ENCODE measurements around the gene EPHB6.

DNA sequence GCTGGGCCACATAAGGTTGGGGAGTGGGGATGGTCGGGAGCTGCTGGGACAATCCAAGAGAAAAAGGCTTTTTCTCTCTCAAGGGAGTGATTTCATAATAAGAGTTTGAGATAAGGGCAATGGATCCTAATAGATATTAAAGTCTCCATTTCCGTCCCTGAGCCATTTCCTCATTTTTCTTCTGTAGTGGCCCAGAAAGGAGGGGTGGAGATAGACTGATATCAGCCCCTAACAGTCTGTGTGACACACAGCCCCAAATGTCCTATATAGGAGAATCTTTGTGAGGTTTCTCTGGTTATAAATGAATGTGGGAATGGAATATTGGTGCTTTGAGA lies 48.9 kb upstream of the EPHB6 start:
- no peak for TF ChIP-seq ZBTB33 (IDR thresholded peaks at IDR 0.05; ENCODE audit: borderline replicate concordance, low read depth)
- TF ChIP-seq EP300 (IDR thresholded peaks at IDR 0.05; ENCODE audit: borderline replicate concordance in 1 of 2, low read depth in 1 of 2, low read length in 1 of 2): no peak
- TF ChIP-seq POLR2AphosphoS5 (IDR thresholded peaks at IDR 0.05; ENCODE audit: low read depth, low read length): no peak
- no peak for TF ChIP-seq RAD21 (IDR thresholded peaks at IDR 0.05; ENCODE audit: low read length)
- TF ChIP-seq SMC3 (IDR thresholded peaks at IDR 0.05; ENCODE audit: low read depth, low read length): no peak
- TF ChIP-seq, protein P1, sequence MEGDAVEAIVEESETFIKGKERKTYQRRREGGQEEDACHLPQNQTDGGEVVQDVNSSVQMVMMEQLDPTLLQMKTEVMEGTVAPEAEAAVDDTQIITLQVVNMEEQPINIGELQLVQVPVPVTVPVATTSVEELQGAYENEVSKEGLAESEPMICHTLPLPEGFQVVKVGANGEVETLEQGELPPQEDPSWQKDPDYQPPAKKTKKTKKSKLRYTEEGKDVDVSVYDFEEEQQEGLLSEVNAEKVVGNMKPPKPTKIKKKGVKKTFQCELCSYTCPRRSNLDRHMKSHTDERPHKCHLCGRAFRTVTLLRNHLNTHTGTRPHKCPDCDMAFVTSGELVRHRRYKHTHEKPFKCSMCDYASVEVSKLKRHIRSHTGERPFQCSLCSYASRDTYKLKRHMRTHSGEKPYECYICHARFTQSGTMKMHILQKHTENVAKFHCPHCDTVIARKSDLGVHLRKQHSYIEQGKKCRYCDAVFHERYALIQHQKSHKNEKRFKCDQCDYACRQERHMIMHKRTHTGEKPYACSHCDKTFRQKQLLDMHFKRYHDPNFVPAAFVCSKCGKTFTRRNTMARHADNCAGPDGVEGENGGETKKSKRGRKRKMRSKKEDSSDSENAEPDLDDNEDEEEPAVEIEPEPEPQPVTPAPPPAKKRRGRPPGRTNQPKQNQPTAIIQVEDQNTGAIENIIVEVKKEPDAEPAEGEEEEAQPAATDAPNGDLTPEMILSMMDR (IDR thresholded peaks at IDR 0.05): no peak
- no peak for TF ChIP-seq TCF12 (IDR thresholded peaks at IDR 0.05)
- no peak for TF ChIP-seq YY1 (IDR thresholded peaks at IDR 0.05; ENCODE audit: low read depth)
- TF ChIP-seq SIN3A (IDR thresholded peaks at IDR 0.05; ENCODE audit: borderline replicate concordance, low read depth, low read length): no peak
- TF ChIP-seq EZH2phosphoT487 (IDR thresholded peaks at IDR 0.05; ENCODE audit: borderline replicate concordance, low read depth): no peak
- TF ChIP-seq, protein P2, sequence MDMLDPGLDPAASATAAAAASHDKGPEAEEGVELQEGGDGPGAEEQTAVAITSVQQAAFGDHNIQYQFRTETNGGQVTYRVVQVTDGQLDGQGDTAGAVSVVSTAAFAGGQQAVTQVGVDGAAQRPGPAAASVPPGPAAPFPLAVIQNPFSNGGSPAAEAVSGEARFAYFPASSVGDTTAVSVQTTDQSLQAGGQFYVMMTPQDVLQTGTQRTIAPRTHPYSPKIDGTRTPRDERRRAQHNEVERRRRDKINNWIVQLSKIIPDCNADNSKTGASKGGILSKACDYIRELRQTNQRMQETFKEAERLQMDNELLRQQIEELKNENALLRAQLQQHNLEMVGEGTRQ (IDR thresholded peaks at IDR 0.05; ENCODE audit: borderline replicate concordance, low read depth, low read length): no peak
- no peak for TF ChIP-seq FOXM1 (IDR thresholded peaks at IDR 0.05; ENCODE audit: low read depth)
- TF ChIP-seq TAF1 (IDR thresholded peaks at IDR 0.05; ENCODE audit: borderline replicate concordance, low read depth, low read length): no peak
